KMS-11 (cell line): ENCODE data around the gene DENND5A.

Experiments used
- H2AFZ ChIP-seq: fragments of 200-600 bp; sonication (generic); 2 replicates; pipeline ENCODE4 v1.6.1; 2016; ENCODE audit warnings: antibody characterized with exemption, mixed run types, low read depth
- H3K27ac ChIP-seq: fragments of 200-600 bp; sonication (generic); 2 replicates; pipeline ENCODE4 v1.6.1; 2016; ENCODE audit warnings: mild to moderate bottlenecking, mixed run types
- H3K27me3 ChIP-seq: fragments of 200-600 bp; sonication (generic); 2 replicates; pipeline ENCODE4 v1.6.1; 2017; ENCODE audit warnings: mild to moderate bottlenecking, low read depth, mixed run types, moderate library complexity; ENCODE audit not compliant: insufficient read depth
- H3K36me3 ChIP-seq: fragments of 200-600 bp; sonication (generic); 2 replicates; pipeline ENCODE4 v1.6.1; 2017; ENCODE audit warnings: mild to moderate bottlenecking, mixed run types; ENCODE audit not compliant: insufficient read depth
- H3K4me1 ChIP-seq: fragments of 200-600 bp; sonication (generic); 2 replicates; pipeline ENCODE4 v1.6.1; 2016; ENCODE audit warnings: mild to moderate bottlenecking, low read depth, mixed run types; ENCODE audit not compliant: poor library complexity, severe bottlenecking
- H3K4me2 ChIP-seq: fragments of 200-600 bp; sonication (generic); 2 replicates; pipeline ENCODE4 v1.7.0; 2016; ENCODE audit warnings: mild to moderate bottlenecking, mixed run types
- H3K4me3 ChIP-seq: fragments of 200-600 bp; sonication (generic); IDR thresholded peaks from 2 replicates; pipeline ENCODE4 v1.6.1; 2017; ENCODE audit warnings: low read depth, low read length, mixed read lengths; ENCODE audit not compliant: insufficient read depth
- H3K79me2 ChIP-seq: fragments of 200-600 bp; sonication (generic); 2 replicates; pipeline ENCODE4 v1.6.1; 2016; ENCODE audit warnings: low read depth, mixed run types; ENCODE audit not compliant: insufficient read depth
- H3K9ac ChIP-seq: fragments of 200-600 bp; sonication (generic); 2 replicates; pipeline ENCODE4 v1.6.1; 2016; ENCODE audit warnings: mild to moderate bottlenecking, mixed run types
- H4K20me1 ChIP-seq: fragments of 200-600 bp; sonication (generic); 2 replicates; pipeline ENCODE4 v1.6.1; 2016; ENCODE audit warnings: mild to moderate bottlenecking, mixed run types; ENCODE audit not compliant: insufficient read depth
- TF ChIP-seq, protein P1 (sequence below): fragments of 200-600 bp; sonication (generic); conservative IDR thresholded peaks from 2 replicates; pipeline ENCODE4 v1.6.1; 2017; ENCODE audit warnings: low read depth, mild to moderate bottlenecking, antibody characterized with exemption, low read length, moderate library complexity, mixed read lengths

Gene DENND5A

DNA sequence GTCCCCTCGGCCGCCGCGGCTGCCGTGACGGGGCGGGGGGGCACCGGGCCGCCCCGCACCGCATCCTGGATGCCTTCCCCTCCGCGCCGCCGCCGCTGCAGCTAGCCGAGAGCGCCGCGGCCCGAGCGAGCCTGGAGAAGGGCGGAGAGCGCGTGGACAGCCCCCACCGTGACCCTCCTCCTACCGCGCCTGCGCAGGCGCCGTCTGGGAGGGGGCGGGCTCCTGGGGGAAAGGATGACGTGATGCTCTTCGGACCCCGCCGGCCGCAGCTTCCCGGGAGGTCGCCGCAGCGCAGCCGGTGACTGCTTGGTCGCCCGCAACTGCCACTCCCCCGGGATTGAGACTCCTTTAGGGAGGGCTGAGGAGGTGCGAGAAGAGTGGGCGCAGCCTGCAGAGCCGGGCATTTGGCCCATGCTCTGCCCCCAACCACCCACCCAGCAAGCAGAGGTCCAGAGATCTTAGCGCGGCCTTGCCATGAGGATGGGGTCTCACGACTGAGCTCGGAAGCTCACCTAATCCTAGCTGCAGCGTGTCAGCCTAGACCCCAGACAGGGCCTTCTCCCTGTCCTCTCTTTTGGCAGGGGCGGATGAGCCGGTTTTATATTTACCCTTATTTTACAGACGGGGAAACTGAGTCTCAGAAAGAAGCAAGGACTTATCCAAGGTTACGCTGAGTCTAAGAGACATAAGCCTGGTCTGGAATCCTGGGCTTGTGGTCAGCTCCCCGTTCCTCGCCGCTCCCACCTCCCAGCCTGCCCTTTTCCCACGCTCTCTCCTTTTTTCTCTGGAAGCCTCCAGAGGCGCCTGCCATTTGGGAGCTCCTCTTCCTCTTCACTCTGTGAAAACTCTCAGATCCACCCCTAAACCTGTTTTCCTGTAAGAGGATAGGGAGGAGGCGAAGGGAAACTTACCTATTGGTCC, at the start of gene DENND5A:
Gene DENND5A, minus strand, starts transcription at position 140 of the 921 bp plus-strand sequence. CDS start 281 bp downstream, outside the sequence.
- H2AFZ ChIP-seq, result peak within 1 kb of the TSS; percentile 59
- peaks cover 27% of the 10 kb centered on the region for H3K4me1 ChIP-seq
- TF ChIP-seq, protein P1, sequence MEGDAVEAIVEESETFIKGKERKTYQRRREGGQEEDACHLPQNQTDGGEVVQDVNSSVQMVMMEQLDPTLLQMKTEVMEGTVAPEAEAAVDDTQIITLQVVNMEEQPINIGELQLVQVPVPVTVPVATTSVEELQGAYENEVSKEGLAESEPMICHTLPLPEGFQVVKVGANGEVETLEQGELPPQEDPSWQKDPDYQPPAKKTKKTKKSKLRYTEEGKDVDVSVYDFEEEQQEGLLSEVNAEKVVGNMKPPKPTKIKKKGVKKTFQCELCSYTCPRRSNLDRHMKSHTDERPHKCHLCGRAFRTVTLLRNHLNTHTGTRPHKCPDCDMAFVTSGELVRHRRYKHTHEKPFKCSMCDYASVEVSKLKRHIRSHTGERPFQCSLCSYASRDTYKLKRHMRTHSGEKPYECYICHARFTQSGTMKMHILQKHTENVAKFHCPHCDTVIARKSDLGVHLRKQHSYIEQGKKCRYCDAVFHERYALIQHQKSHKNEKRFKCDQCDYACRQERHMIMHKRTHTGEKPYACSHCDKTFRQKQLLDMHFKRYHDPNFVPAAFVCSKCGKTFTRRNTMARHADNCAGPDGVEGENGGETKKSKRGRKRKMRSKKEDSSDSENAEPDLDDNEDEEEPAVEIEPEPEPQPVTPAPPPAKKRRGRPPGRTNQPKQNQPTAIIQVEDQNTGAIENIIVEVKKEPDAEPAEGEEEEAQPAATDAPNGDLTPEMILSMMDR, result no peak
- peak within 1 kb of the TSS; percentile 35; the same call in 1 of the 2 replicates for H3K9ac ChIP-seq
- H3K27me3 ChIP-seq, result peaks cover 32% of the 10 kb centered on the region
- no peaks in the 10 kb centered on the region for H3K36me3 ChIP-seq
- no peaks in the 10 kb centered on the region for H3K79me2 ChIP-seq
- H4K20me1 ChIP-seq, result no peaks in the 10 kb centered on the region
- peak within 1 kb of the TSS; percentile 98 for H3K4me2 ChIP-seq
- H3K4me3 ChIP-seq, result no peak within 1 kb of the TSS
- H3K27ac ChIP-seq, result no peak within 1 kb of the TSS

DNA sequence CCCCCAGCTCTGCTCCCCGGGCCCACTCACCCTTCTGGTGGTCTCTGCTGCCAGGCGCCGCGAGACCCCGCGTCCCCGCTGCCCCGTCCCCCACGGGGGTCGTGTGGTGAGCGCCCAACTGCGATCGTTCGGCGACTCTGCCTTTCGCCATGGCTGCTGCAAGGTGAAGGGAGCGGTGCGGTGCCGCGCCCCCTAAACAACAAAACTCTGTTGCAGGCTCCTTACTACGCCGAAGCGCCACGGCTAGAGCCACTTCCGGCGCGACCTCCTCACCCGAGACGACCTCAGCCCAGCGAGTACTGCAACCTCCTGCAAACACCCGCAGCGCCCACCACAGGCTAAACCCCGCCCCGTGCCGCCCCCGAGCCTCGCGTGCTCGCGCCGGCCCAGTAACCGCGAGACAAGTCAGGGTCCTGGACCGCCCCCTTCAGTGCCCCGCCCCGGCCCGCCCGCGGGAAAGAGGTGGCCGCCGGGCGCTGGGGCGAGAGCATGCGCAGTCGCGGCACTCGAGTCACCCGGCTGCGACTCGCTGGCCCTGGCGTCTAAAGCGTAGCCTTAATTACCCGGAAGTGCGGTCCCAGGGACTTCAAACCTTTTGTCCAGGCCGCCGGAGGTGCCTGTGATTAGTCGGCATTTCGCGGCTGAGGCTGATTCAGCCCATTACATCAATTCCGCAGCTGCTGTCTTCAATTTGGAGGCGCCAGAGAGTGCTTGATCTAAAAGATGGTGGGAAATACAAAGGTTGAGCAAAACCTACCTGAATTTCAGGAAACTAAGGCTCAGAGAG, 49.3 kb upstream of the DENND5A start, which contains the start of gene TMEM41B:
Gene TMEM41B, minus strand, starts transcription at position 303 of the 787 bp plus-strand sequence. Its CDS starts 152 bp downstream, at position 151.
- peak within 1 kb of the TSS; percentile 69 for H3K27ac ChIP-seq
- H3K4me2 ChIP-seq, result peak within 1 kb of the TSS; percentile 77
- H3K4me3 ChIP-seq, result peak within 1 kb of the TSS; percentile 60
- H4K20me1 ChIP-seq, result no peaks in the 10 kb centered on the region
- peak within 1 kb of the TSS; percentile 74 for H3K9ac ChIP-seq
- no peaks in the 10 kb centered on the region for H3K27me3 ChIP-seq
- peaks cover 24% of the 10 kb centered on the region for H3K79me2 ChIP-seq
- no peaks in the 10 kb centered on the region for H3K36me3 ChIP-seq
- peaks cover 18% of the 10 kb centered on the region for H3K4me1 ChIP-seq
- TF ChIP-seq, protein P1, result no peak
- peak within 1 kb of the TSS; percentile 89 for H2AFZ ChIP-seq

DNA sequence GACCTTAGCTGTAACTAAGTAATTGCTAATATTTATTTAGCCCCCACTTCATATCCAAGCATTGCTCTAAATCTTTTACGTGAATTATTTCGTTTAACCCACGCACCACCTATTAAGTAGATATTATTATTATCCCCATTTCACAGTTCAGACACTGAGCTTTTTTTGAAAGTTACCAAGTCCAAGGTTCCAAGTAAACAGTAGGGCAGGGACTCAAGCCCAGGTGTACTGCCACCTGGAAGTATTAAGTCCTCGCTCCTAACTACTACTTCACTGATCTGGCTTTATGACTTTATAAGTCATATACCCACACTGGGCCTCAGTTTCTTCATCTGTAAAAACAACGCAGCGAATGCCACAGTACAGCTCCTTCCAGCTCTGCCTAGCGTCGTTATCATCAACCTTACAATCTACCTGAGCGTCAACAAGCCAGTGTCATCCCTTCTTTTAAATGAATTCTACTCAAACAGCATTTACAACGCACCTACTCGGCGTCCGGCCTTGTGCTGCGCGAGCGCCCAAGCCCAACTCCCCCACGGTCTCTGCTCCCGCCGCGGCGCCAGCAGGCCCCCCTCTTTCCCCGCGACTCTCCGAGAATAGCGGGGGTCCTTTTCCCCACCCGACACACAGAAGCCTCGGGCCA, 48.6 kb upstream of the DENND5A start:
- H3K79me2 ChIP-seq, result peaks cover 26% of the 10 kb centered on the region
- peaks cover 18% of the 10 kb centered on the region for H3K4me1 ChIP-seq
- peak overlapping the region; percentile 74 for H3K9ac ChIP-seq
- TF ChIP-seq, protein P1, result no peak
- no peaks in the 10 kb centered on the region for H3K36me3 ChIP-seq
- peak overlapping the region; percentile 83 for H2AFZ ChIP-seq
- no peaks in the 10 kb centered on the region for H3K27me3 ChIP-seq
- H3K4me2 ChIP-seq, result peak overlapping the region; percentile 77
- H4K20me1 ChIP-seq, result no peaks in the 10 kb centered on the region
- peak overlapping the region; percentile 59 for H3K27ac ChIP-seq
- H3K4me3 ChIP-seq, result peak overlapping the region; percentile 60

DNA sequence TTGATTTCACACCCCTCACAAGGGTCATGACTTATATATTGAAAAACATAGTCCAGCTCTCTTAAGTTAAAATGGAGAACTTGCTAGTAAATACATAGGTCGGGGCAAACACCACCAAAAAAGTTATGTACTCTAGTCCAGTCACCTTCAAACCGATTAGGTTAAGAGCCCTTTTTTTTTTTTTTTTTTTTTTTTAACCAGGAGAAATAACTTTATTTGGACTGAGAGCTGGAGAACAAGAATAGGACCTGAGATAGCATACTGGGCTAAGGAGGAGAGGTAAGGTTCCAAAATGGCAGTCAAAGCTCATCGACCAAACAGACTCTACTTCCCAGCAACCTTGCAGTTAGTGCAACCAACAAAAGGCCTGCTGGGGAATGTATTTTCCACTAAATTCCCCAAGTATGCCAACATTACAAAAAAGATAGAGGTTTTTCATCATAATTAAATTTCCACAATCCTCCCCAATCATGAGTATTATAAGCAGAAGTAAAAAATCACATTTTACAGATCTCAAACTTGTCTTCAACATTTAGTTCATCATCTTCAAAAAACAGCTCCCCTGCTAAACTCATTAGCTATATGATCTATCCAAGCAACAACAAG, 45.4 kb upstream of the DENND5A start:
- Histone ChIP-seq H3K9ac (no peak overlapping the region), H3K36me3 (no peaks in the 10 kb centered on the region), H3K4me2 (no peak overlapping the region), H3K27ac (no peak overlapping the region), H3K4me1 (peaks cover 17% of the 10 kb centered on the region), H4K20me1 (no peaks in the 10 kb centered on the region), H3K4me3 (no peak overlapping the region), H2AFZ (no peak overlapping the region), H3K27me3 (no peaks in the 10 kb centered on the region), H3K79me2 (peaks cover 50% of the 10 kb centered on the region)
- TF ChIP-seq, protein P1, result no peak
